NCI-H1417 (cell line): ENCODE results near the gene TBX1.
"Not testable (repeated sequence)": the region's sequence is repeated elsewhere in the genome, so short reads cannot be mapped to it uniquely, and the experiment has no call there.

Experiments
- DNase-seq, 3 experiments: peaks; one replicate each; lab custom pipeline; 2025; lab: John Stamatoyannopoulos, UW

Gene TBX1

DNA sequence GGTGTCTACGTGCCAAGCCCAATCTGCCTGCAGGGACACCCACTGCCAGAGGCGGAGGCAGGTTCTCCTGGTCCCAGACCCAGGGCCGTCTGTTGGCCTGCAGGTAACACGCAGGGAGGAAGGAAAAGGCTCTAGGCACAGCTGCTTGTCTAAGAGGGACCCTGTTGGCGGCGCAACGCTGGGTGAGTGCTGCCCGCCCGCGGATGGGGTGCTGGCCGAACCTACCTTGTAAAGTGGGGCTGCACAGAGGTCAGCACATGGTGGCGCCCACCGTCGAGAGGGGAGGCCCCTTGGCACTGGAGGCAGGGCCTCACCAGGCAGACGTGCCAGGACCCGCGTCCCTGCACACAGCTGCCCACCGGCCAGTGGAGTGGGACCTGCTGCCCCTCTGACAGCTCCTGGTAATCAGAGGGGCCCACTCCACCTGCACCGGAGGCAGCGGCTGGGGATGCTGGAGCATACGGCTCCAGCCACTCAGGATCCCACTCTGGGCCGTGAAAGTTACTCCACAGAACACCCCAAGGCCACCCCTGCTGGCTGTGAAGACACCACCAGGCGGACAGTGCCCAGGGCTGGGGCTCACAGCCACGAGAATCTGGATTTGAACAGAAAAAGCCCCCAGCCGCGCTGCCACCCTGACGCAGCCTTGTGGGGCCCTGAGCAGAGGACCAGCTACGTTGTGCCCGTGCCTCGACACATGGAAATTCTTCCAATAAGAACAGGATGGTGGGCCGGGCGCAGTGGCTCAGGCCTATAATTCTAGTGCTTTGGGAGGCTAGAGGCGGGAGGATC lies 24.0 kb downstream of the TBX1 start:
- DNase-seq = no peak

DNA sequence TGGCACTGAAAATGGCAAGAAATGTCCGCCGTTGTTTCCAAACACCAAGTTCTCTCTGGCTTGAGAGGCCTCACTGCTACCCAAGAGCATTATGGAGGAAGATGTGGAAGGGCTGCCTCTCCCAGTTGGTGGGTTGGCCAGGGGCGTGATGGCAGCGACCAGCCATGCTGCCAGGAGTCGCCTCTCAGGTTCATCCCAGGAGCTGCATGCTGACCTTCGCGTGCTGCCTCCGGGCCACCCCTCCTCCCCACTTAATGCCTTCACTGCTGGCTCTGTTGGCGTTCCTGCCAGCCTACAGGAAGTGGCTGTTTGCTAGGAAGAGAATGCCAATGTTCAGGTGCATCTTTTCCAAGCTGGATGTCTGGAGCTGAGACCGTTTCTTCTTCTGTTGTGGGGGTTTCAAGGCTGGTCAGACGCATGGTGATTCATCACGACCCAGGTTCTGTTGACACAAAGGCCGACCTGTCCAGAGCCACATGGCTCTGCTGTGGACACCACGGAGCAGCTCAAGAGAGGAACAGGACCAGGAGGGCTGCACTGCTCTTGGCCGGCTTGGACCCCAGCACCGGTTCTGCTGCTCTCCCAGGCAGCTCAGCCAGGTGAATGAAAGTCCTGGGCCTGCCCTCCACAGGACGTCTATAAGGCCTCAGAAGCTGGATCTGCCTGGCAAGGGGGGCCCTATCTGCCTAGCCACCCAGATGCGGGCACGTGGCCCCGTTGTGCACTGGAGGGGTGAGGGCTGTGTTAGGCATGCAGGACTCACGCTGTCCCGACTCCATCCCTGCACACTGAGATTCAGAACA lies 25.1 kb downstream of the TBX1 start:
- no peak for DNase-seq

DNA sequence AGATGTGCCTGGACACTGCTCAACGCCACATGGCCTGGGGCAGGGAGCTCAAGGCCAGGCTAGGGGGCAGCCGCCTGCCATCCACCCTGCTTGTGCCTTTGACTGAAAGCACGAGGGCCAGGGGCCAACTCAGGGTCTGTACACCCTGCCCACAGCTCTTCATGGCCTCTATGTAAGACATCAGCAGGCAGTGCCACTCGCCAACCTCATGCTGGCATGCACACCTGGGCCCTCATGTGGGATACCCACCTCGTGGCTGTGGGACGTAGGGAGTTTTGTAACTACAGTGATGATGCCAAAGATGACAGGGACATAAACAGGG lies 25.6 kb downstream of the TBX1 start:
- DNase-seq = no peak

DNA sequence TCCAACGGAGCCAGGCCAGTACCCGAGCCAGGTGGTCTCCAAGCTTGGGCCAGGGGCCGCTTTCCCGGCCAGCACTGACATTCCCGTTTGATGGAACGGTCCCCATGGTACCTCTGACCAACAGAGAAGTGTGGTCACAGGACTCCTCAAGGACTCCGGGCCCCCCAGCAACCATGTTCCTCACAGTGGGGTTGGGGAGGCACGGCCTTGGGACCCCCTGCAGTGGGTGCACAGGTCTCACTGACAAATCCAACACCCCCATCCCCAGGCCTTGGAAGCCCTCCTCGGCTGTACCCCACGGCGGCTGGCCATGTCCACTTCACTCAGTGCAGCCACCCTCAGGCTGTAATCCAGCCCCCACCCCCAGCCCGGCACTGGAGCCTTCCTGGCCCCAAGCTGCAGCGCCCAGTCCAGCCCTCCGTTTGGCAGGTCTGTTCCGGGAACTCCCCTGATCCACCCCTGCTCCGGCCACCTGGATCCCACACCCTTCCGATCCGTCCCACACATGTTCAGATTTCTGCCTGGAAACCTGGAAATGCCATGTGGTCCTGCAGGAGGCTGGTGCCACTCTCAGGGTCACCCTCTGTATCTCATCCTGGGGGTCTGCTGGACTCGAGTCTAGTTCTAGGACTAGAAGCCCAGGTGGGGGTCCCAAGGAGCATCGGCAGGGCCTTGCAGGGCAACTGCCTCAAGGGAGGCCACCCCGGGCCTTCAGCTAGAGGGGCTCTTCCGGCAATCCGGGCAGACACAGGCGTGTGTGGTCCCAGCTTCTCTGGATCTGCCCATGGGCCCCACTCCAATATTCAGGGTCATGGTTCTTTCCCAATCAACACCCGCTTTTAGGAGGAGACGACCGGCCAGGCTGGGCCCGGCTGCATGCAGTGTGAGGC lies 26.6 kb downstream of the TBX1 start:
- no peak for DNase-seq

DNA sequence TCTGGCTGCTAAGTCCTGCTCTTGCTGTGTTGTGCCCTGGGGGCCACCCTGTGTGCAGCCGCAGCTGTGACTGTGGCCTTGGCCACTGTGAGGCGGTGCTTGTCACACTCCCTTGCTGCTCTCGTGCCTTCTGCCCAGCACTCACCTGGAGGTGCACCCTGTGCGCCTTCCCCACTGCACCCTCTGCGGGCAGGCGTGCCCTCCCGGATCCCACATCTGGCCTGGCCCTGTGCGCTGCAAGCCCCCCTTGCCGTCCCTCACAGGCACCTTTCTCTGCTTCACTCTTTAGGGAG lies 27.2 kb downstream of the TBX1 start:
- no peak for DNase-seq

DNA sequence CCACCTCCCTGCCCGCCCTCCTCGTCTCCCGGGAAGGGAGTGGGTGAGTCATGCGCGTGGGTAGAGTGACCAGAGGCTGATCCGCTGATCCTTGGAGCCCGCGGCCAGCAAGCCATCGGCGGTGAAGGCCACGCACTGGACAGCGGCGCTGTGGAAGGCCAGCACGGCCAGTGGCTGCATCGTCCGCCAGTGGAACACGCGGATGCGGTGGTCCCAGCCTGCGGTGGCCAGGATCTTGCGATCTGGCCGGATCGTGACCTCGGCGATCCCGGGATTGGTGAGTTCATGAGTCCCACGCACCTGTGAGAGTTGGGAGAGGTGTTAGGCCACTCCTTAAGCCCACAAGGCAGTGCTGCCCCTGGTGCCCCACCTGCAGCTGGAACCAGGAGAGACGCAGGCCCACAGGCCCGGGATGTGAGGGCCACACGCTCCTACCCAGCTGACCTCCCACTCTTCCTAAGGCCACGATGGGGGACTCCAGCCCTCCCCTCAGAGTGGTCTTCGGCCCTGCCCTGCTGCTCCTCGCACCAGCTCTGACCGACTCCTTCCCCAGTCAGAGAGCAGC lies 28.2 kb downstream of the TBX1 start:
- DNase-seq = no peak

DNA sequence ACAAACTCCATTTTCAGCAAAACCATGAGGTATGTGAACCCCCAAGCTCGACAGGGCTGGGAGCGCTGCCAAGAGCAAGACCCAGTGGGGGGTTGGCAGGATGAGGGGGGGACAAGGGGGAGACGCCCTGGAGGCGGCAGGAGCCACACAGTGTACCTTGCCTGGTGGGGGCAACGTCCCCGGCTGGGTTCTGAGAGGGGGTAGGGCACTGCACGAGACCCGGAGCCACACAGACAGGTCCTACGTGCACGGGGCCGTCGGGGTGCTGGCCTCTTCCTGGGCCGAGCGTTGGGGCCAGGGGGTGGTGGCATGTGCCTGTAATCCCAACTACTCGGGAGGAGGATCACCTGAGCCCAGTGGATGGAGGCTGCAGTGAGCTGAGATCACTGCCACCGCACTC lies 28.8 kb downstream of the TBX1 start:
- no peak for DNase-seq

DNA sequence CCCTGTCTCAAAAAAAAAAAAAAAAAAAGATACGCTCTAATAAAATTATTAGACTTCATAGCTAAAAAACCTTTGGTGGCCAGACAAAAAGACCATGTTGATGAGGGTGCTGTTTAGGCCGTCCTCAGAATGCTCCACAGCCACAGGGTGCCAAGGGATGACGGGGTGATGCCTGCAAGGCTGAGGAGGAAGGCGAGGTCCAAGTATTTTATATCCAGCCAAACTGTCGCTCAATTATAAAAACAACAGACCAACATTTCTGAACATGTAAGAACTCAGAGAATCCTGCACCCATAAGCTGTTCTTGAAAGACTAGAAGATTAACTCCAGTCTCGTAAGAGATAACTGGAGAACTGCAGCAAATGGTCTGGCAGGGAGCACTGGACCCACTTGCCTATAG lies 29.2 kb downstream of the TBX1 start:
- DNase-seq = no peak

DNA sequence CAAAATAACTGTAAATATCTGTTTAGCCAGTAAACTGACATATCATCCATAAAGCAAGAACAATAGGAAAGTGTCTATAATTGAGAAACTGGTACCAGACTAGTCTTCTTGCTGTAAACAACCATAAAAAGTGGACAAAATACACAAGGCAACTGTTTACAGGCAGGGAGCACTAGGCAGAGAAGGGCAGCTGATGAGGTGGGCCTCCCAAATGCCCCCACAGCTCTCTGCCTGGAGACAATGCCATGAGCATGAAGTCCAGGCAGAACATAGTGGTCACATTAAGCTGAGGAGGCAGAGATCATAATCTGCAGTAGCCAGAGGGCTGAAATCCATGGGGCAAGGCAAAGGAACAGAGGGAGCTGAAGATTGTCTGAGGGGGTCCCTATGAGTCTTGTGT lies 30.7 kb downstream of the TBX1 start:
- DNase-seq = no peak

DNA sequence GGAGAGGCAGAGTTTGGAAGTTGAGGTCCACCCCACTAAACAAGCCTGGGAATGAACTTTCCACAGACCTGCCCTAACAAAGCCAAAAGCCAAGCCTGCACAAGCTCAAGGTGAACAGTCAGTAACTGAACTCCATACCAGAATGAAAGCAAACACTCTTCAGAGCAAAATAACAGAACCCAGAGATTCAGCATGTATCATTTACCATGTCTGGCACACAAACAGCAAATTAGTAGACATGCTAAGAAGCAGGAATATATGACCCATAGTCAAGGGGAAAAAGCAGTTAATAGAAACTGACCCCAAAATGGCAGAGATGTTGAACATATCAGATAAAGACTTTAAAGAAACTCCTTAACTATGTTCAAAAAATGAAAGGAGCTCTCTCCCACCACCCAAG lies 31.3 kb downstream of the TBX1 start:
- no peak for DNase-seq

DNA sequence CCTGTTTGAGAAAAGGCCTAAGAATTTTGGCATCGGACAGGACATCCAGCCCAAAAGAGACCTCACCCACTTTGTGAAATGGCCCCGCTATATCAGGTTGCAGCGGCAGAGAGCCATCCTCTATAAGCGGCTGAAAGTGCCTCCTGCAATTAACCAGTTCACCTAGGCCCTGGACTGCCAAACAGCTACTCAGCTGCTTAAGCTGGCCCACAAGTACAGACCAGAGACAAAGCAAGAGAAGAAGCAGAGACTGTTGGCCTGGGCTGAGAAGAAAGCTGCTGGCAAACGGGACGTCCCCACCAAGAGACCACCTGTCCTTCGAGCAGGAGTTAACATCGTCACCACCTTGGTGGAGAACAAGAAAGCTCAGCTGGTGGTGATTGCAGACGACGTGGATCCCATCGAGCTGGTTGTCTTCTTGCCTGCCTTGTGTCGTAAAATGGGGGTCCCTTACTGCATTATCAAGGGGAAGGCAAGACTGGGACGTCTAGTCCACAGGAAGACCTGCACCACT lies 31.9 kb downstream of the TBX1 start:
- not testable (repeated sequence) for DNase-seq

DNA sequence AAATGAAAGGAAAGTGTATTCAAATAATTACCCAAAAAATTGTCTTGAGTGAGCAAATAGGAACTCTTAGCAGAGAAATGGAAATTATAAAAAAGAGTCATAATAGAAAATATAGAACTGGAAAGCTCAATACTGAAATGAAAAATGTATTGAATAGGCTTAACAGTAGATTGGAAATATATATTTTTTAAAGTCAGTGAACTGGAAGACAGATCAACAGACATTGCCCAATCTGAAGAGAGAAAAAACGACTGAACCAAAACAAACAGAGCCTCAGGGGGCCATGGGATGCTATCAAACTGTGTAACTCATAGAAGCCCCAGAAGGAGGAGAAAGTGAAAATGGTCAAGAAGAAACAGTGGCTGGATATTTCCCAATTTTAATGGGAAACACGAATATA lies 32.6 kb downstream of the TBX1 start:
- no peak for DNase-seq

DNA sequence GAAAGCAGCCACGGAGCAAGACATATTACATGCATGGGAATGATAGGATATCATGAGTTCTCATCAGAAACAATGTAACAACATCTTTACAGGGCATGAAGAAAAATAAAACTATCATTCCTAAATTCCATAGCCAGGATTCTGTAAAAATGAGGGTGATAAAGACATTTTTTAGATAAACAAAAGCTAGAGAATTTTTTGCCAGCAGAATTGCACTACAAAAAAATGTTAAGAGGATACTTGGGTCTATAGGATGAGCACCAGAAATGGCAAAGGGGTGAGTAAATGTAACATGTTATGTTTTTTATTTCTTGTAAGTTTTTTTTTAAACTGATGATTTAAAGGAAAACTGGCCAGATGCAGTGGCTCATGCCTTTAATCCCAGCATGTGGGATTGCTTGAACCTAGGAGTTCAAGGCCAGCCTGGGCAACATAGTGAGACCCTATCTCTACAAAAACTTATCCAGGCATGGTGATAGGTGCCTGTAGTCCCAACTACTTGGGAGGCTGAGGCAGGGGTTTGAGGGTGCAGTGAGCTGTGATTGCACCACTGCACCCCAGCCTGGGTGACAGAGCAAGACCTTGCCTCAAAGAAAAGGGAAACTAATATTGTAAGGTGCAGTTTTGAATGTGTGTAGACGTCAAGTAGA lies 33.2 kb downstream of the TBX1 start:
- no peak for DNase-seq

DNA sequence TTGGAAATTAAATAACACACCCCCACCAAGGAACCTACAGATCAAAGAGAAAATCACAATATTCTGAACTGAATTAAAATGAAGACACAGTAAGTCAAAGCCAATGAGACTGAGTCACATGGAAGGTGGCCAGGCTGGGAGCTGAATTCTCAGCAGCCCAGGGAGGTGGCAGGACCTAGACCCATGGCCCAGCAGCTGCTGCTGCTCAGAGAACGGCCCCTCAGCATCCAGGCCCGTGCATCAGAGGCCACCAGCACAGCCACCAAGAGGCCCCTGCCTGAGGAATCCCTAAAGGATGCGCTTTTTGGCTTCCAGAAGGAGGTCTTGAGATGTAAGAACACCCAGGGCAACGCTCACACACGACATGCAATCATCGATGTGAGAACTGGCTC lies 35.0 kb downstream of the TBX1 start:
- no peak for DNase-seq

DNA sequence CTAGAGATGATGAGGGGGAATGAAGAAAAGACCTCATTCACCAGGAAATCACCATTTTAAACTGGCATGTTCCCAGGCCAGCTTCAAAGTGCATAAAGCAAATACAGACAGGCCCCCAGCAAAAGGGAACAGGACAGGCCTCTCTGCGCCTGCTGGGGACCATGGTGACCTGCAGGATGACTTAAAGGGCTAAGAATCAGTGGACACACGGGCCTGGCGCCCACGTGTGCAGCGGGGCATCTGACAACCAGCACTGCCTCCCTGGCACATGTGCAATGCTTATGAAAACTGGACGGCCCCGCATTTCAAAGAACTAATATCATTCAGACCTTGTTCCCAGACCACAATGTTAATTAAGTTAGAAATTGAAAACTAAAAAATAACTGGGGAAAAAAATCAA lies 35.6 kb downstream of the TBX1 start:
- no peak for DNase-seq

DNA sequence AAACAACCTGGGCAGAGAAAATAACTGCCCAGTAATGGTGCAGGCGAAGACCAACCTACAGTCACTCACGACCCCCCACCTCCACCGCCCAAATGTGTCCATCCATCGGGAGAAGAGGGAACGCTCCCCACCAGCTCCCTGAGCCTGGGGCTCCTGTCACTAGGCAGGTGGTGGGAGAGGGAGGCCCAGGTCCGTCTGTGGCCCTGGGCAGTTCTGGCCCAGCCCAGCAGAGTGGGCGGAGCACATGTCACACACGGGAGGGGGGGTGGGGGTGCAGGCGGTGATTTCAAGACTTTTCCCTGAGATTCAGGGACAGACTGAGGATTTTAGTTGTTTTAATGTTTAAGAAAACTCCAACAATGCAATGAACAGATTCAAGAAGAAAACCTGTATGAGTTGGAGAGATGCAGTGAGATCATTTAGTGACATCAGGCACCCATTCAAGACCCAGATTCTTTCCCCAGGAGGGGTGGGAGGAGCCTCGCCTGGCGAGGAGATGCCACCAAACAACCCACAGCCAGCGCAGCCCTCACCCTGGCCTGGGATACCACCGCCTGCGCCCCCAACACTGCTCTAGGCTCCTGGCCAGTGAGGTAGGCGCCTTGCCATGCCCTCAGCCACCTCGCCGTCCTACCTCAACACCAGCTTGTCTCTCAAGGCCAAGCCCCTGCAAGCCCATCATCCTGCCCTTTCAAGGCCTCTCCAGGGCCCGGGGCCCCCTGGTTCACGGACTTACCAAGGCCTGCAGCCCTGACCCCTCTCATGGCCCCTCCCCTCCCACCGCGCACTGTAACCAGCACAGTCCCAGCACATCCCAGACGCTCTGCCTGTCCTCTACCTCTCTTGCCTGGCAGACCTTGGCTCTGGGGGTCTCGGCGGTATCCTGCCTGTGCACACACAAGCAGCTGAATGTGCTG lies 36.8 kb downstream of the TBX1 start:
- no peak for DNase-seq

DNA sequence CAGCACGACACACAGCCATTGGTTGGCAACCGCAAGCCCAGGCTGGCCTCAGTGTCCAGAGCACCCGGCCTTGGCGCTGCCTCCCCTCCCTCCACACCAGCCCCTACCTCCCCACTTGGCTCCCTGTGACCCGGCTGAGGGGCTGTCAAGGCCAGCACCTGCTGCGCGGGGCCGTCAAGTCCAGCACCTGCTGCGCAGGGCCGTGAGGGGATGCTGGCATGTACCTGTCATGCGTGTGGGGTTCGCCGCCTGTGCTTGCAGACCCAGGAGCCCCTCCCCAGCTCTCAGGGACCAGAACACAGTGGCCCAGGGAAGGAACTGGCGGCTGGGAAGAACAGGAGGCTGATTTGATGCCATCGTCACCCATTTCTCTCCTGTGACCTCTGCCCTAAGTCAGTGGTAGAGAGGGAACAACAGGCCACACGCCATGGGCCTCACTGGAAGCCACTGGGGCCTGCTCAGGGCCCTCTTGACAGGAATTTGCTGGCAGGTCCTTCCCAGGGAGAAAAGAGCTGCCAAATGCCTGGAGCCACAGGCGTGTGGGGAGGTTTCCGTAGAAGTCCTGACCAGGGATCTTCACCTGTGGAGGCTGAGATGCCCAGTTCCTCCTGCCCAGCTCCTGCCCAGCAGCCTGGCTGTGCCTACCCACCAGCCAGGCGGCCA lies 37.6 kb downstream of the TBX1 start:
- DNase-seq = no peak

DNA sequence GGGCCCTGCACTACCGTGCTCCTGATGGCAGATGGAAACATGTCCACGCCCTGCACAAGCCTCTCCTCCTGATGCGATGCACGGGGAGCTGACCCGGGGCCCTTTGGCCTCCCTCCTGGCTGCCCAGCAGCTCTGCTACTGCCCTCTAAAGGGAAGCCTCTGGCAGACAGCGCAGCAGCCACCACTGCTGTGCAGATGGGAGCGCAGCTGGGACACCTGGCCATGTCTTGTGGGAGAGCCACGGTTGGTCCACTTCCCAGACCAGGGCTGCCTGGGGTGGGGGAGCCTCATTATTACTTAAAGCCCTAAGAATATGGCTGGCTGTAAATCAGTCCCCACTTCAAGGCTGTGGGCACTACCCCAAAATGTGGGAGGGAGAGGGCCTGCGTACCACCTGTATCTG lies 38.3 kb downstream of the TBX1 start:
- DNase-seq = no peak

DNA sequence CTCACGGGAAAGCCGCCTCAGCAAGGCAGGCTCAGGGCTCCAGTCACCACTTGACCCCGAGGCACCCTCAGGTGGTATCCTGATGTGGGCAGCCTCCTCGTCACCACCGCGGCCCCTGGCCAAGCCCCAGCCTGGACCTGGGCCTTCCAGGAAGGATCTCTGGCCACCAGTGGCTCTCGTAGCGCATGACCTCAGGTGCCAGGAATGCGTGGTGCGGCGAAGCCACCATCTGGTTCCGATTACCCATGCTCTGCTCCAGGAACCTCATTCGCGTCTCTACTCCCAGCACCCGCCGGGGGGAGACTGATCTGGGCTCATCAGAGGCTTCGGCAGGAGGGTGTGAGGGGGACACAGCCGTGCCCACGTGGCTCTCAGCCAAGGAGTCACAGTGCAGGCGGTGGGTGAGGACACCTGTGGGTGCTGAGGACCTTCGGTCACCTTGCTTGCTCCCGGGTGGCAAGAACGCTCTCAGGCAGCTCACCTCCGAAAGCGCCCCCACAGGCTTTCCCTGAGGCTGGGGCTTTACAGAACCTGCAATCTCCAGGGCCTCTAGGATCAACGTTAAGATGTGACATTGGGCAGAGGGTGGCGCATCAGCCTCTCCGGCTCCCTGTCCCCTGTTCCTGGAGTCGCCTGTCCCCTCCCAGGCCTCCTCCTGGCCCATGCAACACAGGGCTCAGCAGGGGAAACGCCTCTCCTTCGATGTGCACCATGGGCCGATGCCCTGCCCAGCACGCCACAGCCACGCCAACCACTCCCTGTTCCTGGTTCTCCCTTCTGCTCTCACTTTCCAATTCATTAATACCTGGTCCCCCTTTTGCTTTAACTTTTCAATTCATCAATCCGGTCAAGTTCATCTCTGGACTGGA lies 39.0 kb downstream of the TBX1 start:
- no peak for DNase-seq
